ENCODE measurements around the gene INPP5J.

Gene INPP5J

GRCh38 chr22:31124290-31124689, 1.5 kb downstream of the INPP5J start:
- Histone ChIP-seq H3K79me2 (ENCODE audit: insufficient read depth, low read depth) (no peaks in the 10 kb centered on the region), H3K36me3 (ENCODE audit: insufficient read depth) (no peaks in the 10 kb centered on the region), H3K4me3 (IDR thresholded peaks at IDR 0.05; ENCODE audit: insufficient read depth, low read depth, low read length) (no peak overlapping the region), H3K4me1 (ENCODE audit: low read depth, poor library complexity, severe bottlenecking) (no peaks in the 10 kb centered on the region), H3K27ac (no peak overlapping the region), H3K4me2 (no peak overlapping the region), H3K9ac (no peak overlapping the region), H2AFZ (ENCODE audit: low read depth) (no peak overlapping the region), H4K20me1 (ENCODE audit: insufficient read depth) (no peaks in the 10 kb centered on the region), H3K27me3 (ENCODE audit: insufficient read depth, low read depth) (peaks cover 4% of the 10 kb centered on the region; the same call in 1 of the 2 replicates)
- TF ChIP-seq CTCF (conservative IDR thresholded peaks at IDR 0.05; ENCODE audit: low read depth, low read length): no peak

DNA sequence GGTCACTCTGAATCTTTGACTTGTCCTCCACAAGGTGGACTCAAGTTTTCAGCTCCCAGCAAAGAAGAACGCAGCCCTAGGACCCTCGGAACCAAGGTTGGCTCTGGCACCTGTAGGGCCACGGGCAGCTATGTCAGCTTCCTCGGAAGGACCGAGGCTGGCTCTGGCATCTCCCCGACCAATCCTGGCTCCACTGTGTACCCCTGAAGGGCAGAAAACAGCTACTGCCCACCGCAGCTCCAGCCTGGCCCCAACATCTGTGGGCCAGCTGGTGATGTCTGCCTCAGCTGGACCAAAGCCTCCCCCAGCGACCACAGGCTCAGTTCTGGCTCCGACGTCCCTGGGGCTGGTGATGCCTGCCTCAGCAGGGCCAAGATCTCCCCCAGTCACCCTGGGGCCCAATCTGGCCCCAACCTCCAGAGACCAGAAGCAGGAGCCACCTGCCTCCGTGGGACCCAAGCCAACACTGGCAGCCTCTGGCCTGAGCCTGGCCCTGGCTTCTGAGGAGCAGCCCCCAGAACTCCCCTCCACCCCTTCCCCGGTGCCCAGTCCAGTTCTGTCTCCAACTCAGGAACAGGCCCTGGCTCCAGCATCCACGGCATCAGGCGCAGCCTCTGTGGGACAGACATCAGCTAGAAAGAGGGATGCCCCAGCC, 2.2 kb downstream of the INPP5J start:
- no peak overlapping the region for H3K27ac ChIP-seq
- no peaks in the 10 kb centered on the region for H3K4me1 ChIP-seq (ENCODE audit: low read depth, poor library complexity, severe bottlenecking)
- H3K9ac ChIP-seq: no peak overlapping the region
- no peaks in the 10 kb centered on the region for H4K20me1 ChIP-seq (ENCODE audit: insufficient read depth)
- H3K27me3 ChIP-seq (ENCODE audit: insufficient read depth, low read depth): peaks cover 4% of the 10 kb centered on the region; the same call in 1 of the 2 replicates
- H2AFZ ChIP-seq (ENCODE audit: low read depth): no peak overlapping the region
- no peak overlapping the region for H3K4me3 ChIP-seq (IDR thresholded peaks at IDR 0.05; ENCODE audit: insufficient read depth, low read depth, low read length)
- no peak for TF ChIP-seq CTCF (conservative IDR thresholded peaks at IDR 0.05; ENCODE audit: low read depth, low read length)
- no peaks in the 10 kb centered on the region for H3K79me2 ChIP-seq (ENCODE audit: insufficient read depth, low read depth)
- no peaks in the 10 kb centered on the region for H3K36me3 ChIP-seq (ENCODE audit: insufficient read depth)
- no peak overlapping the region for H3K4me2 ChIP-seq

DNA sequence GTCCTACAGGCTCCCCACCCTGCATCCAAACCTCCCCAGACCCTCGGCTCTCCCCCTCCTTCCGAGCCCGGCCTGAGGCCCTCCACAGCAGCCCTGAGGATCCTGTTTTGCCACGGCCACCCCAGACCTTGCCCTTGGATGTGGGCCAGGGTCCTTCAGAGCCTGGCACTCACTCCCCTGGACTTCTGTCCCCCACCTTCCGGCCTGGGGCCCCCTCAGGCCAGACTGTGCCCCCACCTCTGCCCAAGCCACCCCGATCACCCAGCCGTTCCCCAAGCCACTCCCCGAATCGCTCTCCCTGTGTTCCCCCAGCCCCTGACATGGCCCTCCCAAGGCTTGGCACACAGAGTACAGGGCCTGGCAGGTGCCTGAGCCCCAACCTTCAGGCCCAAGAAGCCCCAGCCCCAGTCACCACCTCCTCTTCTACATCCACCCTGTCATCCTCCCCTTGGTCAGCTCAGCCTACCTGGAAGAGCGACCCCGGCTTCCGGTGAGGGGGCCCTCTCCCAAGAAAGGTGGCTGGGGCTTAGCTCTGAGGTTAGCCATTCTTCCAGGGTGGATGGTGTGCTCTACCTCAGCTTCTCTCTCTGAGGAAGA, 2.9 kb downstream of the INPP5J start:
- Histone ChIP-seq H3K9ac (no peak overlapping the region), H3K27ac (no peak overlapping the region), H3K4me3 (IDR thresholded peaks at IDR 0.05; ENCODE audit: insufficient read depth, low read depth, low read length) (no peak overlapping the region), H3K79me2 (ENCODE audit: insufficient read depth, low read depth) (no peaks in the 10 kb centered on the region), H3K27me3 (ENCODE audit: insufficient read depth, low read depth) (peaks cover 4% of the 10 kb centered on the region; the same call in 1 of the 2 replicates), H3K4me1 (ENCODE audit: low read depth, poor library complexity, severe bottlenecking) (no peaks in the 10 kb centered on the region), H2AFZ (ENCODE audit: low read depth) (no peak overlapping the region), H3K36me3 (ENCODE audit: insufficient read depth) (no peaks in the 10 kb centered on the region), H4K20me1 (ENCODE audit: insufficient read depth) (no peaks in the 10 kb centered on the region), H3K4me2 (no peak overlapping the region)
- no peak for TF ChIP-seq CTCF (conservative IDR thresholded peaks at IDR 0.05; ENCODE audit: low read depth, low read length)

DNA sequence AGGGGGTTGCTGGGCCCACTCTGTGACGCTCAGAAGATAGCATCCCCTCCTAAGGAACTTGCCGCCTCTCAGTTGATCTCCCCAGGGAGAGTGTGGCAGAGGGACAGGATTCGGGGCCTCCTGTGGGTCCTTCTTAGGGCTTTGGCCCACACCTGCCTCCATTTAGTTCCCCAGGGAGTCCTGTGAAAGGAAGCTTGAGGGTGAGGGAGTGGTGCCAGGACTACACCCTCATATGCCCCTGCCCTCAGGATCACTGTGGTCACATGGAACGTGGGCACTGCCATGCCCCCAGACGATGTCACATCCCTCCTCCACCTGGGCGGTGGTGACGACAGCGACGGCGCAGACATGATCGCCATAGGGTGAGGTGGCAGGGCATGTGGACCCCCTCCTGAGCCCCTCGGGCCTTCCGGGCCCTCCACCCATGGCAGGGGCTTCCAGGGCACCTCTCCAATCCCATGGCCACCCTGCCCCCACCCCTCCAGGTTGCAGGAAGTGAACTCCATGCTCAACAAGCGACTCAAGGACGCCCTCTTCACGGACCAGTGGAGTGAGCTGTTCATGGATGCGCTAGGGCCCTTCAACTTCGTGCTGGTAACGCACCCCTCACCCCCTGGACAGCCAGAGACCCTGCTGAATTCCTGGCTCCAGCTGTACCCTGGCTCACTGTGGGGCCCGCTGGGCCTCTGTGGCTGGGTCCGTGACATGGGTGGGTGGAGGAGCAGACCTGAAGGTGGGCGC, 3.5 kb downstream of the INPP5J start:
- H3K79me2 ChIP-seq (ENCODE audit: insufficient read depth, low read depth): no peaks in the 10 kb centered on the region
- no peak overlapping the region for H3K4me2 ChIP-seq
- H3K4me1 ChIP-seq (ENCODE audit: low read depth, poor library complexity, severe bottlenecking): no peaks in the 10 kb centered on the region
- peaks cover 4% of the 10 kb centered on the region; the same call in 1 of the 2 replicates for H3K27me3 ChIP-seq (ENCODE audit: insufficient read depth, low read depth)
- H2AFZ ChIP-seq (ENCODE audit: low read depth): no peak overlapping the region
- no peak overlapping the region for H3K9ac ChIP-seq
- no peaks in the 10 kb centered on the region for H3K36me3 ChIP-seq (ENCODE audit: insufficient read depth)
- no peak for TF ChIP-seq CTCF (conservative IDR thresholded peaks at IDR 0.05; ENCODE audit: low read depth, low read length)
- H4K20me1 ChIP-seq (ENCODE audit: insufficient read depth): no peaks in the 10 kb centered on the region
- H3K4me3 ChIP-seq (IDR thresholded peaks at IDR 0.05; ENCODE audit: insufficient read depth, low read depth, low read length): no peak overlapping the region
- H3K27ac ChIP-seq: no peak overlapping the region
